ENCODE measurements around the gene FBXW5.

The FBXW5 gene, protein sequence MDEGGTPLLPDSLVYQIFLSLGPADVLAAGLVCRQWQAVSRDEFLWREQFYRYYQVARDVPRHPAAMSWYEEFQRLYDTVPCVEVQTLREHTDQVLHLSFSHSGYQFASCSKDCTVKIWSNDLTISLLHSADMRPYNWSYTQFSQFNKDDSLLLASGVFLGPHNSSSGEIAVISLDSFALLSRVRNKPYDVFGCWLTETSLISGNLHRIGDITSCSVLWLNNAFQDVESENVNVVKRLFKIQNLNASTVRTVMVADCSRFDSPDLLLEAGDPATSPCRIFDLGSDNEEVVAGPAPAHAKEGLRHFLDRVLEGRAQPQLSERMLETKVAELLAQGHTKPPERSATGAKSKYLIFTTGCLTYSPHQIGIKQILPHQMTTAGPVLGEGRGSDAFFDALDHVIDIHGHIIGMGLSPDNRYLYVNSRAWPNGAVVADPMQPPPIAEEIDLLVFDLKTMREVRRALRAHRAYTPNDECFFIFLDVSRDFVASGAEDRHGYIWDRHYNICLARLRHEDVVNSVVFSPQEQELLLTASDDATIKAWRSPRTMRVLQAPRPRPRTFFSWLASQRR

DNA sequence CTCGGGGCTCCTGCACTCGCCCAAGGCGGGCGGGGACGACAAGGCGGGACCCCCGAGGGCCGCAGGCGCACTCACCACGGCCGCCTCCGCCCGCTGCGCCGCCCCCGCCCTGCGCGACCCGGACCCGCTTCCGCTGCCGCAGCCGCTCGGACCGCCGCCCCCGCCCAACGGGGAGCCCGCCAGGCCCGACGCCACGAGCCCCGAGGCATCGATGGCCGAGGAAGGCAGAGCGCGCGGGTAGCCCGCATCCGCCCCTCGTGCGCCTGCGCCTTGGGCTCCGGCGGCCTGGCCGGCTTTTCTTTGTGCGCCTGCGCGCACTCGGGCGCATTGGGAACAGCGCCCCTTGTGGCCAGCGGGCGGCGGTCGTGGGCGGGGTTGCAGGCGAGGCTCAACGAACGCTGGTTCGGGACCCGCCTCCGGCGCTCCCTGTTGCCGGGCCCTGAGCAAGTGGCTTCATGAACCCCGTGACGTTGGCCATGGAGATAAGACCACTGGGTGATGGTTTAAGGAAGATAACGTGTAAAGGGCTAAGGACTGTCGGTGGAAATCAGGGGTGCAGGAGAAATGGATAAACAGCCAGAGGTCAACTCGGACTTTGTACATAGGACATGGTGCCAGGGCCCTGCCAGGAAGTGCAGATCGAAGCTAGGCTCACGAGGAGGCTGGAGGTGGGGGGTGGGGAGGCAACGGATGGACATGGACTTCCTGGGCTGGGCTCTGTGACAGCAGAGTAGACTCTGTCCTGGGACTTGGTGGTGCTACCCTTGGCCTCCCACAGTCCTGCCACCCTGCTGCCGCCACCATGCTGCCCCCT, at the start of gene FBXW5, which contains the start of gene C8G:
Gene FBXW5 (minus strand): TSS at position 220 of the 814 bp plus-strand sequence. CDS start 655 bp downstream, outside the sequence.
Gene C8G (plus strand): TSS at position 725 of the 814 bp plus-strand sequence. CDS start 78 bp downstream, at position 803.
- Mint-ChIP-seq H3K9me3 (no peaks in the 10 kb centered on the region), H3K4me1 (peaks cover 2% of the 10 kb centered on the region), H3K4me3 (peak within 1 kb of the TSS; percentile 84), H3K36me3 (peaks cover 8% of the 10 kb centered on the region), H3K27me3 (no peaks in the 10 kb centered on the region), H3K27ac (peak within 1 kb of the TSS; percentile 62)
- peak; percentile 84 for ATAC-seq (ENCODE audit: low read depth)
- DNase-seq (ENCODE audit: low spot score in 2 of 2) = peak; percentile 94 to 97

DNA sequence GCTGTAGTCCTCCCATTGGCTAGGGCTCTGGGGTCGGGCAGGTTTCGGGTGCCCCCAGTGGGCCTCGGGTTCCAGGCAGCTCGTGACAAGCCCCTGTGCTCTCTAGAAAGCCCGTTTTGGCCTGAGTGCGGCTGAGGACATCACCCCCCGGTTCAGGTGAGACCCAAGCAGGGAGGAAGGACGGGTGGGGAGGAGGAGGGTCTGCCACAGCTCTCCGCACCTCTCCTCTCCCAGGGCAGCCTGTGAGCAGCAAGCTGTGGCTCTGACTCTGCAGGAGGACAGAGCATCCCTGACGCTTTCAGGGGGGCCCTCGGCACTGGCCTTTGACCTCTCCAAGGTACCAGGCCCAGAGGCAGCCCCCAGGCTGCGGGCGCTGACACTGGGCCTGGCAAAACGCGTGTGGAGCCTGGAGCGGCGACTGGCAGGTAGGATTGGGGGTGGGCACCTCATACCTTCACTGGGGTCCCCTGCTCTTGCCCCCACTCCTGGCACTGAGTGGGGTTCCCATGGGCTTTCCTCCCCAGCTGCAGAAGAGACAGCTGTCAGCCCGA, 48.4 kb upstream of the FBXW5 start:
- no peaks in the 10 kb centered on the region for H3K36me3 Mint-ChIP-seq
- no peak for ATAC-seq (ENCODE audit: low read depth)
- no peaks in the 10 kb centered on the region for H3K9me3 Mint-ChIP-seq
- peaks cover 15% of the 10 kb centered on the region for H3K4me1 Mint-ChIP-seq
- H3K4me3 Mint-ChIP-seq = peak overlapping the region; percentile 89
- peaks cover 1% of the 10 kb centered on the region for H3K27me3 Mint-ChIP-seq
- H3K27ac Mint-ChIP-seq = peak overlapping the region; percentile 90
- DNase-seq (ENCODE audit: low spot score in 2 of 2) = no peak

DNA sequence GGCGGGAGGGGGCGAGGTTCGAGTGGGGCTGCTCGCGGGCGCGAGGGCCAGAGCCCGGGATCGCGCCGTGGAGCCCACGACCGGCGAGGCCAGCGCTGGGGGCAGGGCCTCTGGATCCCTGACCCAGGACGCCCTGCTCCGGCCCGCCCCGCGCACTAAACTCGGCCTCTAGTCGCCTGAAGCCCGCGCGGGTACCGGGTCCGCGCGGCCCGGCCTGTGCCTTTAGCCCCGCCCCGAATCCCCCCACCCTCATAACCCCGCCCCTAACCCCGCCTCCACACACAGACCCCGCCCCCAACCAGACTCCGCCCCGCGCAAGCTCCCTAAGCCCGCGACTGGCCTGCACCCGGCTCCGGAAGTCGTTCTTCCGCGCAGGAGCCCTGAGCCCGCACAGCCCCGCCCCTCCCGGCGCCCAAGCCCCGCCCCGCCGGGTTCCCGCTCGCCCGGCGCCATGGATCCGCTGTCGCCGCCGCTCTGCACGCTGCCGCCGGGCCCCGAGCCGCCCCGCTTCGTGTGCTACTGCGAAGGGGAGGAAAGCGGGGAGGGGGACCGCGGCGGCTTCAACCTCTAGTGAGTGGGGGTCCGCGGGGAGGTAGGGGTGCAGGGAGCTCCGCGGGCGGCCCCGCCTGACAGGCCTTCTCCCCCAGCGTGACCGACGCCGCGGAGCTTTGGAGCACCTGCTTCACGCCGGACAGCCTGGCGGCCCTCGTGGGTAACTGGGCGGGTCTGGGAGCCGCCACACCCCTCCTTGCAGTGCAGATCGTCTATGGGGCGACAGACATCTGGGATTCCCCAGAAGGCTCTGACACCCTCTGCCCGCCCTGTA, 47.7 kb upstream of the FBXW5 start, which contains the start of gene PAXX:
Gene PAXX (plus strand): TSS at position 430 of the 826 bp plus-strand sequence. CDS start 22 bp downstream, at position 452.
- peaks cover 10% of the 10 kb centered on the region for H3K4me1 Mint-ChIP-seq
- H3K27ac Mint-ChIP-seq = peak within 1 kb of the TSS; percentile 90
- DNase-seq (ENCODE audit: low spot score in 2 of 2) (peak; percentile 86 to 92), ATAC-seq (ENCODE audit: low read depth) (peak; percentile 83)
- H3K27me3 Mint-ChIP-seq = peaks cover 5% of the 10 kb centered on the region
- H3K4me3 Mint-ChIP-seq = peak within 1 kb of the TSS; percentile 89
- no peaks in the 10 kb centered on the region for H3K36me3 Mint-ChIP-seq
- no peaks in the 10 kb centered on the region for H3K9me3 Mint-ChIP-seq

DNA sequence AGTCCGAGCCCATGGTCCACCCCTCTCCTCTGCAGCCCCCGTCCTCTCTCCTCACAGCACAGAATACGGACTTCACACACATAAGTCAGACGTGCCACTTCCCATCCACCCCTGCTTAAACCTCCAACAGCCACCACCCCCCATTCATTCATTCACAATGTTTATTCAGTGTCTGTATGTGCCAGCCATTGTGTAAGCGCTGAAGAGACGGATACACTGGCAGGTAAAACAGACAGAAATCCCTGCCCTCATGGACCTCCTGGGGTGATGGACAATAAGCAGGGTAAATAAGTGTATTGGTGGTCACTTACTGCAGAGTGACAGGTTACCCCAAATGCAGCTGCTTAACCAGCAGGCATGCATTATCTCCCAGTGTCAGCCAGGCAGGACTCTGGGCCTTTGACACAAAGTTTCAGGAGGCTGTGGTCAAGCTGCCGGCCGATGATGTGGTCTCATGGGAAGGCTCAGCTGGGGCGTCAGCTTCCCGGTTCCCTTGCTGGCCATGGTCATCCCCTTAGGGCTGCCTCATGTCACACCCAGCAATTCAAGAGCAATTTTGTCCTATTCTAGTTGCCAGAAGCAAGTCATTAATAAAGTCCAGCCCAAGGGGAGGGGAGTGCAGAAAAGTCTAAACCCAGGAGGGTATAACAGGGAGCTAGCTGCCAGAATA, 45.8 kb upstream of the FBXW5 start:
- peak overlapping the region; percentile 53 for H3K4me3 Mint-ChIP-seq
- H3K36me3 Mint-ChIP-seq = no peaks in the 10 kb centered on the region
- no peak overlapping the region for H3K27ac Mint-ChIP-seq
- DNase-seq (ENCODE audit: low spot score in 2 of 2) (no peak), ATAC-seq (ENCODE audit: low read depth) (no peak)
- H3K9me3 Mint-ChIP-seq = no peaks in the 10 kb centered on the region
- peaks cover 7% of the 10 kb centered on the region for H3K4me1 Mint-ChIP-seq
- peaks cover 9% of the 10 kb centered on the region for H3K27me3 Mint-ChIP-seq

DNA sequence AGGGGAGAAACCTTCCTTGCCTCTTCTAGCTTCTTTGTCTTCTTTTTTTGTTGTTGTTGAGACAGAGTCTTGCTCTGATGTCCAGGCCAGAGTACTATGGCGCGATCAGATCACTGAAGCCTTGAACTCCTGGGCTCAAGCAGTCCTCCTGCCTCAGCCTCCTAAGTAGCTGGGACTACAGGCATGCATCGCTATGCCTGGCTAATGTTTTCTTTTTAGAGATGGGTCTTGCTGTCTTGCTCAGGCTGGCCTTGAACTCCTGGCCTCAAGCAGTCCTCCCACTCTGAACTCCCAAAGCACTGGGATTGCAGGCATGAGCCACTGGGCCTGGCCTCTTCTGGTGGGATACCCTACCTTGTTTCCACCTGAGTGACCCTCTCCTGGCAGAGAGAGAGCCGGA, 44.3 kb upstream of the FBXW5 start:
- H3K27me3 Mint-ChIP-seq = peaks cover 12% of the 10 kb centered on the region
- H3K27ac Mint-ChIP-seq = no peak overlapping the region
- DNase-seq (ENCODE audit: low spot score in 2 of 2) = no peak
- H3K36me3 Mint-ChIP-seq = peaks cover under 1% of the 10 kb centered on the region
- H3K4me3 Mint-ChIP-seq = no peak overlapping the region
- H3K9me3 Mint-ChIP-seq = no peaks in the 10 kb centered on the region
- peaks cover 10% of the 10 kb centered on the region for H3K4me1 Mint-ChIP-seq
- ATAC-seq (ENCODE audit: low read depth) = no peak

DNA sequence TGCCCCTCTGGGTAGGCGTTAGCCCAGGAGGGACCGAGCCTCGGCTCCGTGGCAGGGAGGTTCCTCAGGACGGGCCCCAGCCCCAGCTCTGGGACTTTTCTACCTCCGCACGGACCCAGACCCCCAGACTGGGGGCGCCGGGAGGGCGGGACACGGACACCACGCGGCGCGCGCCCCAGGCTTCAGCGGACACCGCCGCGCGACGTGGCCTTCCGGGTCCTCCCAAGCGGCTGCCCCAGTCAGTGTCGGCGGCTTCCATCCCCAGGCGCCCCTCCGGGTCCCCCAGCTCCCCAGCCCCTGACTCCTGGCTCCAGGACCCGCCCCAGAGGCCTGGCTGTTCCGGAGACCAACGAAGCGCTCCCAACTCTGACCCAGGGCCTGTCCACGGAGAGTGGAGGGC, 41.3 kb upstream of the FBXW5 start:
- Mint-ChIP-seq H3K4me3 (no peak overlapping the region), H3K4me1 (peaks cover 6% of the 10 kb centered on the region), H3K36me3 (peaks cover 2% of the 10 kb centered on the region), H3K27me3 (peaks cover 16% of the 10 kb centered on the region), H3K9me3 (no peaks in the 10 kb centered on the region), H3K27ac (no peak overlapping the region)
- ATAC-seq (ENCODE audit: low read depth) = no peak
- no peak for DNase-seq (ENCODE audit: low spot score in 2 of 2)

DNA sequence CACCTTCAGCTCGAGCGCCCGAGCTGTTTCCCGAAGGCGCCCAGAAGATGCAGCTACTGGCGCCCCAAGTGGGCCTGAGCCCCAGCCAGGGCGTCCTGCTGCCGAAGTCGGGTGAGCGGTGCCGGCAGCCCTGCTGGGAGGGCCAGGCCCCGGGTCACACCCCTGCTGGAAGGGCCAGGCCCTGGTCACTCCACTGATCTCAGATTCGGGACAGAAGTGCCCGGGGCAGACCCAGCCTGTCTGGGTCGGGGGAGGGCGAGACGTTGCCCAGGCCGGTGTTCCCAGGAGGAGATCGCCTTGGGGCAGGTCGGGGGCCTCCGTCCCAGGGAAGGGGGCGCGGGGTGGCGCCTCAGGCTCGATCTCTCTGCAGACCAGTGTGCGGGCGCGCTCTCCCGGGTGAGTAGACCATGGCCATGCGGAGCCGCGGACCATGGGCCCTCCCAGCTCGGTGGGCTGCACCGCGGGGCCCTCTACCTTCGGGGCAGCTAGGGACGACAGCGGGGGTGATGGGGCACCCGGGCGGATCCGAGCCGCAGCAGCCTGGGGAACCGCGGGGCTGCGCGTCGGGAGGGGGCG, 40.6 kb upstream of the FBXW5 start:
- H3K27ac Mint-ChIP-seq = no peak overlapping the region
- peak; percentile 22 for ATAC-seq (ENCODE audit: low read depth)
- H3K36me3 Mint-ChIP-seq = peaks cover 2% of the 10 kb centered on the region
- no peaks in the 10 kb centered on the region for H3K9me3 Mint-ChIP-seq
- no peak for DNase-seq (ENCODE audit: low spot score in 2 of 2)
- peaks cover 4% of the 10 kb centered on the region for H3K4me1 Mint-ChIP-seq
- H3K4me3 Mint-ChIP-seq = no peak overlapping the region
- H3K27me3 Mint-ChIP-seq = peaks cover 20% of the 10 kb centered on the region

DNA sequence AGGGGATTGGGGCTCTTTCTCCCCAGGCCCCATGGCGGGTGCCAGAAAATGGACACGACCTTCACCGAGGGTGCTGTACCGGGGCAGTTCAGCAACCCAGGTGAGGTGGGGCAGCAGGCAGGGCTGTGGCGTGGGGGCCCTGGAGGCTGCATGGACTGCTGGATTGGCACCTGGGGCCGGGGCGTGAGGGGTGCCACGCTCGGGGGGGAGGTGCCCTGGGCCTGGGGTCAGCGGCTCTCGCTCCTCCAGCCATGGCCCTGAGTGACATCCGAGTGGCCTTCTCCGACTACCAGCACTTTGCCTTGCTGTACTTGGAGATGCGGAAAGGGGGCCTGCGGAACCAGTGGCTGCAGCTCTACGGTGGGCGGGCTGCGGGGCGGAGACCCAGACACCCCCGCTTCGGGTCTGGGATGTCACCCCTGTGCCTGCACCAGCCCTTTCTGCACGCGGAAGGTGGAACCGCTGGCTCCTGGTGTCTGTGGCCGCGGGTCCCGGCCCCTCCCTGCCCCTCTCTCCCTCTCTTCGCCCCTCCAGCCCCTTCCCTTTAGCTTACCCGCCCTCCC, 40.0 kb upstream of the FBXW5 start:
- Mint-ChIP-seq H3K36me3 (peaks cover 2% of the 10 kb centered on the region), H3K27me3 (peaks cover 20% of the 10 kb centered on the region), H3K4me3 (no peak overlapping the region), H3K27ac (no peak overlapping the region), H3K4me1 (peaks cover 4% of the 10 kb centered on the region), H3K9me3 (no peaks in the 10 kb centered on the region)
- ATAC-seq (ENCODE audit: low read depth) (no peak), DNase-seq (ENCODE audit: low spot score in 2 of 2) (no peak)

DNA sequence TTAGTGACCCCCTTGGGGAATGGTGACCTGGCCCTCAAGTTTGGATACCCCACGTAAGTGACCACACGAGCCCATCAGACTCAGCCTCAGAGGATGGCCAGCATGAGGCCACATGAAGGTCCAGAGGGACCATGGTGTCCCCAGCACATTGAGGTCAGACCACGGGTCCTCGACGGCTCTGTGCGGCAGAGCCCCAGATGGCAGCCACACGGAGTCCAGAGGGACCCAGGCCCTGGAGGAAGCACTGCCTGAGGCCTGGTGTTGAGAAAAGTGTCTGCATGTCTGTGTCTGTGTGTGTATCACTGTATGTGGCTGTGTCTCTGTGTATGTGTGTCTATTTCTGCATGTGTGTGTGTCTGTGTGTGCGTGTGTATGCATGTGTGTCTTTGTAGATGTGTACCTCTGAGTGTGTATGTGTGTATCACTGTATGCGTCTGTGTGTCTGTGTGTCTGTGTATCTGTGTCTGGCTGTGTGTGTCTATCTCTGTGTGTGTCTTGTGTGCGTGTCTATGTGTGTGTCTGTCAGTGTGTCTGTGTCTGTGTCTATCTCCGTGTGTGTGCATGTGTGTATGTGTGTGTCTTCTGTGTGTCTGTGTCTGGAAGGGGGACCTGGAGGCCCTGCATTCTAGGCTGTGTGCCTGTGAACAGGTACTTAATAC, 39.2 kb upstream of the FBXW5 start:
- no peak overlapping the region for H3K4me3 Mint-ChIP-seq
- no peak overlapping the region for H3K27ac Mint-ChIP-seq
- H3K4me1 Mint-ChIP-seq = peaks cover 4% of the 10 kb centered on the region
- peaks cover 20% of the 10 kb centered on the region for H3K27me3 Mint-ChIP-seq
- ATAC-seq (ENCODE audit: low read depth) (no peak), DNase-seq (ENCODE audit: low spot score in 2 of 2) (no peak)
- no peaks in the 10 kb centered on the region for H3K9me3 Mint-ChIP-seq
- peaks cover 2% of the 10 kb centered on the region for H3K36me3 Mint-ChIP-seq

DNA sequence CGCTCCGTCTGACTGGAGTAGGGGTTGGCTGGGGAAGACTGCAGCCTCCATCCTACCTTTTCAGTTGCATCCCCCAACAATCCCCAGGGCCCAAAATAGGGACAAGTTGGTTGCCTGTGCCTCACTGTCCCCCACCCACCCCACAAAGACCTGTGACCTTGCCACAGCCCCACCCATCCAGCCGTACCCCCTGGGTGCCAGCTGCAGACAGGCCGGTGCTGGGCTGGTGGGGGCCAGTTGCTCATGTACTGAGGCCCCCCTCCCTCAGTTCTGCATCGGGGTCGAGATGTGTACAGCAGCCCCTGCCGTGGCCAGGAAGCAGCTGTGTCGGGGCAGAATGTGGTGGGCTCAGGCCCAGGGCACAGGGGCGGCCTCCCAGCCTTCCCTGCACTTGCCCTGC, 38.6 kb upstream of the FBXW5 start:
- Mint-ChIP-seq H3K27me3 (peaks cover 20% of the 10 kb centered on the region), H3K9me3 (no peaks in the 10 kb centered on the region), H3K27ac (no peak overlapping the region), H3K4me1 (peaks cover 4% of the 10 kb centered on the region), H3K36me3 (peaks cover 2% of the 10 kb centered on the region), H3K4me3 (no peak overlapping the region)
- ATAC-seq (ENCODE audit: low read depth) (no peak), DNase-seq (ENCODE audit: low spot score in 2 of 2) (no peak)

DNA sequence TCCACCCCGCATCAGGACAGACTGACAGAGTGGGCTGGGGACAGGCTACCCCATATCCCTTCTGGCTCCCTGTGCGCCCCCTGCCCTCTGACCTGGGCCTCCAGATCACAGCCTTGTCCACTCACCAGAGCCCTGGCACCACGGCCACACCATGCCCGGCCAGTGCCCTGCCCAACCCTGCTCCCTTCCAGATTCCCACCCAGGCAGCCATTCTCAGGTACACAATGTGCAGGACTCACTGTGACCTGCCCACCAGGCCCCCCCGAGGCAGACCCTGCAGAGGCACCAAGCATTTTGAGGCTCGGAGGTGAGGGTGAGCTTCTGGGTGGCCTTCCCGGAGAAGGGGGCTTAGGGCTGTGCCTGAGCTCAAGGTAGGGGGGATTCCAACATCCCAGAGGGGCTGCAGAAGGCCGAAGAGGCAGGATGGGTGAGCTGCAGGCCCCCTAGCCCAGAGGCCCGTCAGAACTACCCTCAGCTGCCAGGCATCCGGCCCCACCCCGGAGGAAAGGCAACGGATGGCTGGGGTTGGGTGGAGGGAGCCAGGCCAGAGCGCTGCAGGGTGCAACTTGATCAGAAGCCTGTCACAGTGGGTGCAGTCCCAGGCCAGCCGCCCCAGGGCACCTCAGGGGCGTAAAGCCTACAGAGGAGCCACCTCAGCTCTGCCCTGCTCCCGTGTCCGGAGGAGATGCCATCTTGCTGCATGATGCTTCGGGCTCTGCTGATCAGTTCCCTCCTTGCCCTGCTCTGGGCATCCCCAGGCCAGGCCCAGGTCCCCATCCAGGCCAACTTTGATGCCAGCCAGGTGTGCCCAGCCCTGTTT, 37.9 kb upstream of the FBXW5 start, which contains the start of gene LCNL1:
Gene LCNL1 (plus strand): TSS at position 762 of the 820 bp plus-strand sequence. CDS start 594 bp downstream, outside the sequence.
- H3K27me3 Mint-ChIP-seq = peaks cover 17% of the 10 kb centered on the region
- H3K4me3 Mint-ChIP-seq = no peak within 1 kb of the TSS
- DNase-seq (ENCODE audit: low spot score in 2 of 2) (no peak), ATAC-seq (ENCODE audit: low read depth) (no peak)
- H3K4me1 Mint-ChIP-seq = peaks cover 4% of the 10 kb centered on the region
- H3K27ac Mint-ChIP-seq = no peak within 1 kb of the TSS
- H3K36me3 Mint-ChIP-seq = peaks cover 2% of the 10 kb centered on the region
- H3K9me3 Mint-ChIP-seq = no peaks in the 10 kb centered on the region

Measured in memory B cell (primary cell).